ENCODE measurements around the gene PILRA.
"Not testable (repeated sequence)": the region's sequence is repeated elsewhere in the genome, so short reads cannot be mapped to it uniquely, and the experiment has no call there.

The PILRA gene

DNA sequence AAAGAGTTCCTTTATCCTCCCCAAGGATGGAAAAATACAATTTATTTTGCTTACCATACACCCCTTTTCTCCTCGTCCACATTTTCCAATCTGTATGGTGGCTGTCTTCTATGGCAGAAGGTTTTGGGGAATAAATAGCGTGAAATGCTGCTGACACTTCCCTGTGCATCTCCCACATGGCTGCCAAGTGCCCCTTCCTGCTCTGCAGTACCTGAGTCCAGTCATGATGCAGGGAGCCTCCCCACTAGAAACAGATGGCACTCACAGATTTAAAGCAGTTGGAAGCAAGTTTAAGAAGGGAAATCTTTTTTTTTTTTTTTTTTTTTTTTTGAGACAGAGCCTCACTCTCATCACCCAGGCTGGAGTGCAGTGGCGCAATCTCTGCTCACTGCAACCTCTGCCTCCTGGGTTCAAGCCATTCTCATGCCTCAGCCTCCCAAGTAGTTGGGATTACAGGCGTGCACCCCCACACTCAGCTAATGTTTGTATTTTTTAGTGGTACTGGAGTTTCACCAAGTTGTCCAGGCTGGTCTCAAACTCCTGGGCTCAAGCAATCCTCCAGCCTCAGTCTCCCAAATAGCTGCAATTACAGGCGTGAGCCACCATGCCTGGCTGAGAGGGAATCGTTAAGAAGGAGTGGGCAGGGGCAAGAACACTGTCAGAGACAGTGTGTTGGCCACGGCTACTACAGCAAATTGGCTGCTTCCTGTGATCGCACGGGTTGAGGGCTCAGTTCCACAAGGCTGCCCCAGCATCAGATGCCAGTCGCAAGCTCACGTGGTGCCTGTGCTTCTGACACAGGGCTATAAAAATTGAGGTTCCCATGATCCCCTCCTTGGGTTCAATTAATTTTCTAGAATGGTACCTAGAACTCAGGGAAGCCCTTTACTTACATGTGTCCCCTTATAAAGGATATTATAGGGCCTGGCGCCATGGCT, 5.3 kb upstream of the PILRA start:
- Mint-ChIP-seq H3K36me3 (peaks cover 19% of the 10 kb centered on the region), H3K27ac (no peak overlapping the region), H3K27me3 (no peaks in the 10 kb centered on the region), H3K4me3 (no peak overlapping the region), H3K9me3 (no peaks in the 10 kb centered on the region), H3K4me1 (peaks cover 38% of the 10 kb centered on the region)

DNA sequence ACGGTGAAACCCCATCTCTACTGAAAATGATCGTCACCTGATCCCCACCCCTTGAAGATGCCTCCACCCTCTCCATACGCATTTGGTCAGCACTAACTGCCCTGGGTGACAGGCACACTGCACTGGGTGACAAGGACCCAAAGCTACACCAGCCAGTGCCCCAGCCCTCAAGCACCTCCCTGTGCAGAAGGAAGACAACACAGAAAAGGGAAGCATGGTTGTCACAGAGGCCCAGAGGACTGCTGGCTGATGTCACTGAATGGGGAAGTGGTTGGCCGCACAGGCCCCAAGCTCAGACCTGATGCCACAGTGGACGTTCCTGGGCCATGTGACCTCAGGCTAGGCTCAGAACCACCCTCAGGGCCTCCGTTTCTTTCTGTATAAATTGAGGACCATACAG, 4.2 kb upstream of the PILRA start:
- Mint-ChIP-seq H3K4me1 (peaks cover 38% of the 10 kb centered on the region), H3K27me3 (no peaks in the 10 kb centered on the region), H3K27ac (no peak overlapping the region), H3K4me3 (no peak overlapping the region), H3K36me3 (peaks cover 12% of the 10 kb centered on the region), H3K9me3 (no peaks in the 10 kb centered on the region)

DNA sequence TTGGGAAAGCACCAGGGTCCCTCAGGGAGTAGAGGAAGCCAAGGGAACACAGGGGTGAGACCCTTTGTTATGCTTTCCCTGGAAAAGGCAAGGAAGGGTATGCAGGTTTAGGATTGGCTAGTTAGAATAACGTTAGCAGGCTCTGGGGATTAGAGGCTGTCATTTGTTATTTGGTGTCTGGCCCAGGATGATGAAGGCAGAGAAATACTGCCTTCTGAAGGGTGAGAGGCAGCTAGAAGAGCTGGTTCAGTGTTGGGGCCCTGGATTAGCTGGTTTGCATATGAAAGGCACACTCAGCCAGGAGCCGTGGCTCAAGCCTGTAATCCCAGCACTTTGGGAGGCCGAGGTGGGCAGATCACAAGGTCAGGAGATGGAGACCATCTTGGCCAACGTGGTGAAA, 3.0 kb upstream of the PILRA start:
- no peak overlapping the region for H3K27ac Mint-ChIP-seq

DNA sequence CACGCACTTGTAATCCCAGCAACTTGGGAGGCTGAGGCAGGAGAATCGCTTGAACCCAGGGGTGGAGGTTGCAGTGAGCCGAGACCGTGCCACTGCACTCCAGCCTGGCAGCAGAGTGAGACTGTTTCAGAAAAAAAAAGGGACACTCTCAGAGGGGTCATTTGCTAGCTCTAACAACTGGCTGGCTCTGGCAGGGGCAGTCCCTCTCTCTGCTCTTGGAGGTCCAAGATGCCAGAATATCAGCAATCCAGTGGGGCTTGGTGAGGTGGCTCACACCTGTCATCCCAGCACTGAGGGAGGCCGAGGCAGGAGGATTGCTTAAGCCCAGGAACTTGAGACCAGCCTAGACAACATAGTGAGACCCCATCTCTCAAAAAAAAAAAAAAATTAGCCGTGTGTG, 2.5 kb upstream of the PILRA start:
- Mint-ChIP-seq H3K9me3 (no peaks in the 10 kb centered on the region), H3K27ac (no peak overlapping the region), H3K27me3 (no peaks in the 10 kb centered on the region), H3K36me3 (peaks cover 8% of the 10 kb centered on the region), H3K4me1 (peaks cover 33% of the 10 kb centered on the region), H3K4me3 (no peak overlapping the region)

More for the DNA sequence above, 3.0 kb upstream of the PILRA start:
- Mint-ChIP-seq H3K27me3 (no peaks in the 10 kb centered on the region), H3K36me3 (peaks cover 8% of the 10 kb centered on the region), H3K4me1 (peaks cover 38% of the 10 kb centered on the region), H3K9me3 (no peaks in the 10 kb centered on the region), H3K4me3 (no peak overlapping the region)

DNA sequence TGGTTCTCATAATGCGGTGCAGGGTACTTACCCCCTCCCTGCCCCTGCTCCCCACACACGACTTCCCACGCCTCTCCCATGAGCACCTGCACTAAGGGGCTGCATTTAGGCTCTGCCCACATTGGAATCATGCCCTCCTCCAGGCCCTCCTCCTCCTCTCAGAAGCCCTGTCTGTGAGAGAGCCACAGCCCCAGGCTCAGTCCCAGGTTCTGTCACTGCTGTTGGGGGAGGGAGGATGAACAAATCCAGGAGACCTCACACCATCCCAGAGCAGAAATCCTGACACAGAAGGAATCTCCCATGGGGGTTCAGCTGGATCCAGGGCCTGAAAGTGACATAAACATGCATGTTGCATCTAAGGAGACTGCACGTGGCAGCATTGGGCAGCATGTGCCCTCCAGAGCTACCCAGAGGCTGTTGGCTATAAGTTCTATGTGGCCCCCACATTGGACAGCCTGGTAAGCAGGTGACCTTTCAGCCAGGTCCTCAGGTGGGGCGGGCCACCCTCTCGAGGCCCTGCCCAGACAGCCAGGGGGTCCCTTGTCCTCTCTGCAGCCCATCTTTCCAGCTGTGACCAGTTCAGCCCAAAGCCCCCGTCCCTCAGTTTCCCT, 1.6 kb upstream of the PILRA start:
- Mint-ChIP-seq H3K27ac (no peak overlapping the region), H3K9me3 (no peaks in the 10 kb centered on the region), H3K4me1 (peaks cover 24% of the 10 kb centered on the region), H3K27me3 (no peaks in the 10 kb centered on the region), H3K4me3 (no peak overlapping the region), H3K36me3 (peaks cover 6% of the 10 kb centered on the region)

DNA sequence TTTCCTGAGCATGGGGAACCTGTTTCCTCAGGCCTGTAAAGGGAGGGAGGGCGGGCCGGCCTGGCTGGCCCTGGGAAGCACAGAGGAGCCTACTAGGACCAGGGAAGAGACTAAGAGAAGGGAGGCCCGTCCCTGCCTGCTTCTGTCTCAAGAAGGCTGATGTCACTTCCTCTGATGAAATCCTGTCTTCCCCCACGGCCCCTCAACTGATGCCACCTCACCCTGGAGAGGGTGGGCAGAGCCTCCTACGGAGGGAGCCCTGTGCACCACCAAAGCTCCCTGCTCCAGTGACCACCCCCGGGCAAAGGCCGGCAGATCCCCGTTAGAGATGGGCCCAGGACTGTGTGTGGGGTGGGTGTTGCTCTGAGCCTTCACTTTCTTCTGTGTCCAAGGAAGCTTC, 1.0 kb upstream of the PILRA start:
- H3K36me3 Mint-ChIP-seq, result peaks cover 4% of the 10 kb centered on the region
- H3K4me1 Mint-ChIP-seq, result peaks cover 21% of the 10 kb centered on the region
- no peak overlapping the region for H3K4me3 Mint-ChIP-seq
- H3K9me3 Mint-ChIP-seq, result no peaks in the 10 kb centered on the region
- peak overlapping the region; percentile 23 for H3K27ac Mint-ChIP-seq
- no peaks in the 10 kb centered on the region for H3K27me3 Mint-ChIP-seq

DNA sequence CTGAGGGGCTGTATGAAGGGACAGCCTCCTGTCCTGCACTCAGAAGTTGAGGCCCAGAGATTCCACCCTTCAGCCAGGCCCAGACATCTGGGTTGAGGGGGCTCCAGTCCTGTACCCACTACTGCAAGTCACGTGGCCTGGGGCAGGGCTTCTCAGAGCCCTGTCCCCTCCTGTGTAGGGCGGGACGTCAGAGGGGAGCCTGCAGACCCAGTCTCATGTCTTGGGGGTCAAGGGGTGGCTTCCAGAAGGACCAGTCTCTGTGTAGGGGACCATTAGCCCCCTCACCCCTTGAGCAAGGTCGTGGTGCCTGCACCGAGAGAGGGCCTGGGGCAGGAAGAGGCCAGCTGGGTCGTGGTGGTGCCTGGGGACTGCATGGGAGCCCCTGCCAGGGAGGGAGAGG, 593 bp upstream of the PILRA start:
- Mint-ChIP-seq H3K27me3 (no peaks in the 10 kb centered on the region), H3K36me3 (peaks cover under 1% of the 10 kb centered on the region), H3K4me3 (no peak overlapping the region), H3K27ac (peak overlapping the region; percentile 23), H3K9me3 (no peaks in the 10 kb centered on the region), H3K4me1 (peaks cover 17% of the 10 kb centered on the region)

DNA sequence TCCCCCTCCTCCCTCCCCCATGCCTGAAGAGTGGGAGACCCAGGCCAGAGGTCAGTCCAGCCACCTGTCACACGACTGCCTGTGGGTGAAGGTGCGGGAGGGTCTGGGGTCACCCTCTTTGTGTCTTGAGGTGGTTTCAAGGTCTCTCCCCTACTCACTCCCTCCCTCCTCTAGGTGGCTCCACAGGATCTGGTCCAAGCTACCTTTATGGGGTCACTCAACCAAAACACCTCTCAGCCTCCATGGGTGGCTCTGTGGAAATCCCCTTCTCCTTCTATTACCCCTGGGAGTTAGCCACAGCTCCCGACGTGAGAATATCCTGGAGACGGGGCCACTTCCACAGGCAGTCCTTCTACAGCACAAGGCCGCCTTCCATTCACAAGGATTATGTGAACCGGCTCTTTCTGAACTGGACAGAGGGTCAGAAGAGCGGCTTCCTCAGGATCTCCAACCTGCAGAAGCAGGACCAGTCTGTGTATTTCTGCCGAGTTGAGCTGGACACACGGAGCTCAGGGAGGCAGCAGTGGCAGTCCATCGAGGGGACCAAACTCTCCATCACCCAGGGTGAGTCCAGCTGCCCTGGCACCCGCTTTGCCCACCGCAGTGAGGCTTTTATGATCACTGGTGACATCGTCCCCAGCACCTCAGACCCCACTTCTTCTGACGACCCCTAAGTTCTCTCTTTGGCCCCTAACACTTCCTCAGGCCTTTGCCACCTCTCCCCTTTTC, 747 bp downstream of the PILRA start:
- not testable (repeated sequence) for H3K4me3 Mint-ChIP-seq, H3K36me3 Mint-ChIP-seq, H3K9me3 Mint-ChIP-seq, H3K27ac Mint-ChIP-seq, H3K27me3 Mint-ChIP-seq
- H3K4me1 Mint-ChIP-seq, result peaks cover 16% of the 10 kb centered on the region

DNA sequence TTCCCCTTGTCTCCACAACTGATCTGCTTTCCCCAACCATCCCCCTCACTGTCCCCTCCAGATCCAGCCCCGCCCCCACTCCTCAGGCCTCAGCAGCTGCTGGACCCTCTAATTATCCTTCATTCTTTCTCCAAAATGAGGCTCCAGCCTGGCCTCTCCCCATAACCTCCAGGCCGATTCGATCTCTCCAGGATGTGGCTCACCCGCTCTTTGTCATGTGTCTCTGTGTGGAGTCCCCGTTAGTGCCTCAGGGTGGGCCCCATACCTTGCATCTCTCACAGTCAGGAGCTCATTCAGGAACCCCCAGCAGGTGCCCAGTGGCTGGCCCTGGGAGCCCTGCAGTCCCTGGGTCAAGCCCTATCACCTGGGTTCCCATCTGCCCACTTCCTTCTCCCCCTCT, 1.3 kb downstream of the PILRA start:
- Mint-ChIP-seq H3K27ac (no peak overlapping the region), H3K4me3 (no peak overlapping the region), H3K9me3 (no peaks in the 10 kb centered on the region), H3K4me1 (peaks cover 16% of the 10 kb centered on the region), H3K36me3 (peaks cover 2% of the 10 kb centered on the region), H3K27me3 (no peaks in the 10 kb centered on the region)

DNA sequence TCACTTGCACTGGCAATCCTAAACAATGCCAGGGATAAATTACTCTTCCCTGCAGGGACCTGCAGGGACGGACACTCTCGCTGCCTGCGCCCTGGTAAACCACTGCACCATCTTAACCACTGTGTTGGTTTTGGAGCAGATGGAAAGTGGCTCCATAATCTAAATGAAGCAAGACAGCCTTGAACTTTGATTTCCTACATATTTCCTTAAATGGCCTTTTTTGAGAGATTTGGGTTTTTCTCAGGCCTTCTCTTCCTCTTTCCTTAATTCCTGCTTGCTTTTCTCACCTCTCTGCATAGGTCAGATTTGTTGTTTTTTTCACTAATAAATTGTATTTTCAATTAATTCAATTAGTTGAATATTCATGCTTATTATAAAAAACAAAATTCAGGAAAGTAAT, 2.8 kb downstream of the PILRA start:
- H3K4me1 Mint-ChIP-seq, result peaks cover 15% of the 10 kb centered on the region
- no peak overlapping the region for H3K27ac Mint-ChIP-seq
- no peak overlapping the region for H3K4me3 Mint-ChIP-seq
- peaks cover 2% of the 10 kb centered on the region for H3K36me3 Mint-ChIP-seq
- H3K27me3 Mint-ChIP-seq, result no peaks in the 10 kb centered on the region
- no peaks in the 10 kb centered on the region for H3K9me3 Mint-ChIP-seq

DNA sequence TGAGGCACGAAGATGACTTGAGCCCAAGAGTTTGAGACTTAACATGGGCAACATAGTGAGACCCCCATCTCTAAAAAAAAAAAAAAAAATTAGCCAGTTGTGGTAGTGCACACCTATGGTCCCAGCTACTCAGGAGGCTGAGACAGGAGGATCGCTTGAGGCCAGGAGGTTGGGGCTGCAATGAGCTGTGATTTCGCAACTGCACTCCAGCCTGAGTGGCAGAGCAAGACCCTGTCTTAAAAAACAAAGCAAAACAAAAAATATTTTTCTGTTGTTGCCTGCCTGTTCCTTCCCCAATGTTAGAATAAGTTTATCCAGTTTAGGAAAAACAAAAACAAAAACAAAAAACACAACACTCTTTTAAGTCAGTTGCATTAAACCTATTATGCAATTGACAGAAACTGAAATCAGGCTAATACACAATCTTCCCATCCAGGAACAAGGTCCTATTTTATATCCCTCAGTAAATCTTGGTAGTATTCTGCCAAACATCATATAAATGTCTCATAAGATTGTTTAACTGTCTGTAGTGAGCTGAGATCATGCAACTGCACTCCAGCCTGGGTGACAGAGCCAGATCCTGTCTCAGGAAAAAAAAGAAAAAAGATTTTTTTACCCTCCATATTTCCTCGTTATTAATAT, 4.9 kb downstream of the PILRA start:
- peaks cover 9% of the 10 kb centered on the region for H3K4me1 Mint-ChIP-seq
- H3K9me3 Mint-ChIP-seq, result no peaks in the 10 kb centered on the region
- H3K27ac Mint-ChIP-seq, result no peak overlapping the region
- no peak overlapping the region for H3K4me3 Mint-ChIP-seq
- peaks cover 2% of the 10 kb centered on the region for H3K36me3 Mint-ChIP-seq
- no peaks in the 10 kb centered on the region for H3K27me3 Mint-ChIP-seq

DNA sequence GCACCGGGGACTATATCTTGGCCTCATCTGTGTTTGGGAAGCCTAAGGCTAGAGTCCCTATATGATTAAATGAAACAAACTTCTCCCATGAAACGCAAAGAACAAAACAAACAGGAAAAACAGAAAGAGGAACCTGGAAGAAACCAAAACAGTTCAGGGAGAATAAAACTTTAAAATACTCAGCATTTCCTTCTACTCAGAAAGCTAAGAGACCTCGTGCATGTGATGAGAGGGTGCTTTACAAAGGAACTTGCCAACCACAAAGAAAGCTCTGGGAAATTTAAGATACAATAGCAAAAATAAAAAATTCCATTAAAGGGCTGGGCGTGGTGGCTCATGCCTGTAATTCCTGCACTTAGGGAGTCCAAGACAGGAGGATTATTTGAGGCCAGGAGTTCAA, 6.9 kb downstream of the PILRA start:
- Mint-ChIP-seq H3K4me3 (no peak overlapping the region), H3K27me3 (no peaks in the 10 kb centered on the region), H3K9me3 (no peaks in the 10 kb centered on the region), H3K27ac (no peak overlapping the region), H3K4me1 (peaks cover 6% of the 10 kb centered on the region), H3K36me3 (peaks cover 2% of the 10 kb centered on the region)

DNA sequence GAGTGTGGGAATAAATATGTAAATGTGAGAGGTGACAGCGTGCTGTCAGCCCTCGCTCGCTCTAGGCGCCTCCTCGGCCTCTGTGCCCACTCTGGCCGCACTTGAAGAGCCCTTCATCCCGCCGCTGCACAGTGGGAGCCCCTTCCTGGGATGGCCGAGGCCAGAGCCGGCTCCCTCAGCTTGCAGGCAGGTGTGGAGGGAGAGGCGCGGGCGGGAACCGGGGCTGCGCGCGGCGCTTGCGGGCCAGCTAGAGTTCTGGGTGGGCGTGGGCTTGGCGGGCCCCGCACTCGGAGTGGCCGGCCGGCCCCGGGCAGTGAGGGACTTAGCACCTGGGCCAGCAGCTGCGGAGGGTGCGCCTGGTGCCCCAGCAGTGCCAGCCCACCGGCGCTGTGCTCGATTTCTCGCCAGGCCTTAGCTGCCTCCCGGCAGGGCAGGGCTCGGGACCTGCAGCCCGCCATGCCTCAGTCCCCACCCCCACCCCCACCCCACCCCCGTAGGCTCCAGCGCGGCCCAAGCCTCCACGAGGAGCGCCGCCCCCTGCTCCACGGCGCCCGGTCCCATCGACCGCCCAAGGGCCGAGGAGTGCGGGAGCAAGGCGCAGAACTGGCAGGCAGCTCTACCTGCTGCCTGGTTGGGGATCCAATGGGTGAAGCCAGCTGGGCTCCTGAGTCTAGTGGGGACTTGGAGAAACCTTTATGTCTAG, 8.4 kb downstream of the PILRA start:
- not testable (repeated sequence) for H3K27me3 Mint-ChIP-seq

DNA sequence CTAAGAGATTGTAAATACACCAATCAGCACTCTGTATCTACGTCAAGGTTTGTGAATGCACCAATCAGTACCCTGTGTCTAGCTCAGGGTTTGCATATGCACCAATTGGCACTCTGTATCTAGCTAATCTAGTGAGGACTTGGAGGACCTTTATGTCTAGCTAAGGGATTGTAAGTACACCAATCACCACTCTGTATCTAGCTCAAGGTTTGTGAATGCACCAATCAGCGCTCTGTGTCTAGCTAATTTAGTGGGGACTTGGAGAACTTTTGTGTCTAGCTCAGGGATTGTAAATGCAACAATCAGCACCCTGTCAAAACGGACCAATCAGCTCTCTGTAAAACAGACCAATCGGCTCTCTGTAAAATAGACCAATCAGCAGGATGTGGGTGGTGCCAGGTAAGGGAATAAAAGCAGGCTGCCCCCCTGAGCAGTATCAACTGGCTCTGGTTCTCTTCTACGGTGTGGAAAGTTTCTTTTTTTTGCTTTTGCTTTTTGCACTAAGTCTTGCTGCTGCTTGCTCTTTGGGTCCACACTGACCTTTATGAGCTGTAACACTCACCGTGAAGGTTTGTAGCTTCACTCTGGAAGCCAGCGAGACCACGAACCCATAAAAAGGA, 9.1 kb downstream of the PILRA start:
- not testable (repeated sequence) for H3K4me1 Mint-ChIP-seq, H3K9me3 Mint-ChIP-seq, H3K27ac Mint-ChIP-seq, H3K27me3 Mint-ChIP-seq, H3K4me3 Mint-ChIP-seq, H3K36me3 Mint-ChIP-seq

More for the DNA sequence above, 8.4 kb downstream of the PILRA start:
- not testable (repeated sequence) for H3K4me1 Mint-ChIP-seq, H3K27ac Mint-ChIP-seq, H3K9me3 Mint-ChIP-seq, H3K4me3 Mint-ChIP-seq, H3K36me3 Mint-ChIP-seq
